HFF-Myc (cell line): ENCODE measurements around the gene PARVB.

Experiments used
- DNase-seq: peaks from one replicate; pipeline ENCODE4 v3.0.0-alpha.2; 2011; ENCODE audit warnings: low read depth; ENCODE audit errors: extremely low read depth
- H3K4me3 ChIP-seq: replicated peaks from 2 replicates; pipeline ENCODE4 v1.5.1; 2011; ENCODE audit warnings: low read depth, mild to moderate bottlenecking, control low read depth, low read length
- CTCF ChIP-seq: IDR thresholded peaks from 2 replicates; pipeline ENCODE4 v1.5.1; 2012; ENCODE audit warnings: mild to moderate bottlenecking, low read depth, low read length, control low read depth; ENCODE audit errors: missing control alignments

PARVB gene

GRCh38 chr22:44180706-44181032 is 156.6 kb downstream of the PARVB start, which contains the start of gene PARVG:
TSS of gene PARVG (plus strand) at chr22:44180925. CDS start at chr22:44183330, 2,405 bp downstream.
- no peak for DNase-seq
- H3K4me3 ChIP-seq, result no peak within 1 kb of the TSS

GRCh38 chr22:44181033-44181911 is 157.2 kb downstream of the PARVB start:
- DNase-seq, result no peak

More at GRCh38 chr22:44180706-44181032, 156.6 kb downstream of the PARVB start, which contains the start of gene PARVG:
- no peak for TF ChIP-seq CTCF

GRCh38 chr22:44181912-44182587 is 157.9 kb downstream of the PARVB start:
- no peak for TF ChIP-seq CTCF
- DNase-seq, result no peak
- no peak overlapping the region for H3K4me3 ChIP-seq

More at GRCh38 chr22:44181033-44181911, 157.2 kb downstream of the PARVB start:
- H3K4me3 ChIP-seq, result no peak overlapping the region
- no peak for TF ChIP-seq CTCF

- H3K4me3 ChIP-seq, result no peak overlapping the region
- no peak for DNase-seq
- TF ChIP-seq CTCF, result no peak
Observed at GRCh38 chr22:44182588-44183286, 158.6 kb downstream of the PARVB start.

- no peak overlapping the region for H3K4me3 ChIP-seq
- TF ChIP-seq CTCF, result no peak
- DNase-seq, result no peak
Observed at GRCh38 chr22:44183287-44183588, 159.1 kb downstream of the PARVB start.

GRCh38 chr22:44184006-44184405 is 159.9 kb downstream of the PARVB start:
- H3K4me3 ChIP-seq, result no peak overlapping the region
- TF ChIP-seq CTCF, result no peak
- DNase-seq, result no peak
